NCI-H146 treated with DMSO at 0.1 percent for 48 hours (cell line): ENCODE measurements around the gene CALHM1.

Experiments used
- DNase-seq: peaks from one replicate; lab custom pipeline; 2025; ENCODE audit not compliant: unreplicated experiment; lab: John Stamatoyannopoulos, UW

CALHM1 gene

GRCh38 chr10:103456074-103456660 lies 2.5 kb downstream of the CALHM1 start:
- no peak for DNase-seq

GRCh38 chr10:103455235-103455634 lies 3.5 kb downstream of the CALHM1 start:
- DNase-seq, result no peak

- DNase-seq, result no peak
Observed at GRCh38 chr10:103454026-103454425, 4.7 kb downstream of the CALHM1 start.

- DNase-seq, result no peak
Observed at GRCh38 chr10:103452506-103453230, 6.0 kb downstream of the CALHM1 start.

GRCh38 chr10:103451831-103452505 lies 6.7 kb downstream of the CALHM1 start, which contains the start of gene CALHM2:
Gene CALHM2 (minus strand): TSS chr10:103452370. CDS start chr10:103449941, 2,429 bp downstream.
- peak; percentile 45 for DNase-seq

GRCh38 chr10:103451091-103451813 lies 7.4 kb downstream of the CALHM1 start:
- no peak for DNase-seq

GRCh38 chr10:103450201-103450695 lies 8.5 kb downstream of the CALHM1 start:
- no peak for DNase-seq

- DNase-seq, result no peak
Observed at GRCh38 chr10:103449208-103450144, 9.2 kb downstream of the CALHM1 start.

- no peak for DNase-seq
Observed at GRCh38 chr10:103448746-103449145, 10.0 kb downstream of the CALHM1 start.

- no peak for DNase-seq
Observed at GRCh38 chr10:103447187-103447586, 11.5 kb downstream of the CALHM1 start.

GRCh38 chr10:103445767-103446567 lies 12.7 kb downstream of the CALHM1 start:
- DNase-seq, result no peak

- no peak for DNase-seq
Observed at GRCh38 chr10:103445366-103445765, 13.3 kb downstream of the CALHM1 start.

GRCh38 chr10:103444478-103444877 lies 14.2 kb downstream of the CALHM1 start:
- DNase-seq, result no peak

- DNase-seq, result no peak
Observed at GRCh38 chr10:103443475-103444185, 15.1 kb downstream of the CALHM1 start.

GRCh38 chr10:103442031-103442461 lies 16.7 kb downstream of the CALHM1 start:
- DNase-seq, result no peak

GRCh38 chr10:103441611-103442010 lies 17.1 kb downstream of the CALHM1 start:
- DNase-seq, result no peak

GRCh38 chr10:103441206-103441605 lies 17.5 kb downstream of the CALHM1 start:
- no peak for DNase-seq

- no peak for DNase-seq
Observed at GRCh38 chr10:103440416-103440815, 18.3 kb downstream of the CALHM1 start.

- DNase-seq, result no peak
Observed at GRCh38 chr10:103439776-103440175, 18.9 kb downstream of the CALHM1 start.
